Measurements from ENCODE around the gene NEGR1. TPM values are rescaled to one million over a fixed set of nuclear protein-coding genes. Genes with fewer than 3 reads are reported as not detected.

The NEGR1 gene
- total RNA-seq, 1 donor from 2014 or later, result 2.4 TPM

- Mint-ChIP-seq H3K4me3 (no peak overlapping the region), H3K9me3 (no peaks in the 10 kb centered on the region), H3K27me3 (ENCODE audit: low read depth) (no peaks in the 10 kb centered on the region), H3K36me3 (no peaks in the 10 kb centered on the region), H3K27ac (no peak overlapping the region), H3K4me1 (peaks cover 14% of the 10 kb centered on the region)
- DNase-seq (ENCODE audit: low spot score in 2 of 2, unreplicated experiment in 2 of 2), result no peak
- no peak for TF ChIP-seq CTCF (IDR thresholded peaks at IDR 0.05; ENCODE audit: unreplicated experiment)
These were observed 218.8 kb downstream of the NEGR1 start for GRCh38 chr1:72063364-72064044.

DNA sequence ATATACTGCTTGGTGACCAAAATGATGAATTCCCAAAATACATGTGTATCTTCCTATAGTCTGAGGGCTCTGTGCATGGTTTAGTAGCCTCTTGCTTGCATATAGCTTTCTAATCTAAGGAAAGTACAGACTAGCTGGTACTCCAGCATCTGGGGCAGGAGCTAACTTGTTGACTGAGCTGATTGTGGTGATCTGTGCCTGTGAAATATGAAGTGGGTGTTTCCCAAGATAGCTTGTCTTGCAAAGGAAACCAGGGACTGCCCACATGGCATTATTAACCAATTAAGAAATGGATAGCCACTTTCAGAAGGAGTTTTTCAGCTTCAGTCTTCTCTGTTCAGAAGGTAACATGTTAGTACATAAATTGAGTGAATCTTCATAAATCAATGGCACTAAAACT lies 219.8 kb downstream of the NEGR1 start:
- Mint-ChIP-seq H3K4me3 (no peak overlapping the region), H3K27me3 (ENCODE audit: low read depth) (no peaks in the 10 kb centered on the region), H3K9me3 (no peaks in the 10 kb centered on the region), H3K36me3 (no peaks in the 10 kb centered on the region), H3K27ac (no peak overlapping the region), H3K4me1 (peaks cover 14% of the 10 kb centered on the region)
- no peak for DNase-seq (ENCODE audit: low spot score in 2 of 2, unreplicated experiment in 2 of 2)
- no peak for TF ChIP-seq CTCF (IDR thresholded peaks at IDR 0.05; ENCODE audit: unreplicated experiment)

DNA sequence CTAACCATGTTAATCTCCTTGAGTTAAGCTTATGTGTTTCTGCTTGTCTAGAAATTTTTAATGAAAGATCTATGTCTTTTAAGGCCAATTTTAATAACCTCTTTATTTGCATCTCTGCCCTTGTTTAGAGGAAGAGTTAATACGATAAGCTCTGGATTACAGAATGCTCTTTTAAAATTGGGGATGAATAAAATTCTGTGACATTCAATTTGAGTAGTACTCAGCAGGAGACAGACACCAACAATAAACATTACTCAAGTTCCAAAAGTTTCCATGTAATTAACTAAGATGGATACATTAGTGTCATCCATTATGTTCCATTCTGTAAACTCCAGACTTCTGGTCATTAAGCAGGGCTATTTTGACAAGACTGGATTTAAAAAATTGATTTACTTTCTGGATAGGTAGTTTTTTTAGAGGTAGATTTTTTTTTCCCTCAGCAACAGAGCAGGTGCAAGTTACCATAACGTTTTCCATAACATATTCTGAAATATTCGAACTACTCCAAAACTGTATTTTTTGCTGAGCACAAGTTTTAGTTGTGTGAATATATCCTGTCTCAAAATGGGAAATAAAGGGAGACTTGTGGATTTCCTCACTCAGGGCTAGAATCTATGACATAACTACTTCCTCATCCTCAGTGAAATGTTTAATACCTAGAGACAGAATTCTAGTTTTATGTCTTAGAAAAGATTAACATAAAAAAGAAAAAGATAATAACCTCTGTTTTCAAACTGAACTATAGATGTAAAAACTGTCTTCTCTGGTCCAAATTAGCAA lies 221.7 kb downstream of the NEGR1 start:
- no peak overlapping the region for H3K4me3 Mint-ChIP-seq
- no peaks in the 10 kb centered on the region for H3K36me3 Mint-ChIP-seq
- no peak overlapping the region for H3K27ac Mint-ChIP-seq
- no peaks in the 10 kb centered on the region for H3K27me3 Mint-ChIP-seq (ENCODE audit: low read depth)
- H3K4me1 Mint-ChIP-seq, result peaks cover 14% of the 10 kb centered on the region
- TF ChIP-seq CTCF (IDR thresholded peaks at IDR 0.05; ENCODE audit: unreplicated experiment), result no peak
- no peaks in the 10 kb centered on the region for H3K9me3 Mint-ChIP-seq
- DNase-seq (ENCODE audit: low spot score in 2 of 2, unreplicated experiment in 2 of 2), result no peak

DNA sequence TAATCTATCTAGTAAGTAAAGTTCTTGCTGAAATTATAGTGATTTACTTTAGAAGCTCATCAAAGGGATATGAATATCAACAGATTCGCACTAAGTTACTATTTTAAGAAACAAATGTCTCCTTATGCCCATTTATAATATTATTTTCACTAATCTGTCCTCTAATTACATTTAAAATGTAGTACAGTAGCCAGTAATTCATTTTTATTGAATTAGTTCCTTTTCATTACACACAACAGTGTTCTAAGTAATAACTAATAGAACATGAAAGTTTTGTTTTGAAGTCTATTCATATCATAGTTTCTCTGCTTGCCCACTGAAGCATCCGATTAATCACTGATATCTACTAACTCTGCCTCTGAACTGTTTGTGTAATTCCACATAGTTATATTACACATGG lies 225.8 kb downstream of the NEGR1 start:
- no peaks in the 10 kb centered on the region for H3K27me3 Mint-ChIP-seq (ENCODE audit: low read depth)
- no peak overlapping the region for H3K4me3 Mint-ChIP-seq
- no peak overlapping the region for H3K27ac Mint-ChIP-seq
- DNase-seq (ENCODE audit: low spot score in 2 of 2, unreplicated experiment in 2 of 2), result no peak
- H3K36me3 Mint-ChIP-seq, result no peaks in the 10 kb centered on the region
- peaks cover 8% of the 10 kb centered on the region for H3K4me1 Mint-ChIP-seq
- TF ChIP-seq CTCF (IDR thresholded peaks at IDR 0.05; ENCODE audit: unreplicated experiment), result no peak
- no peaks in the 10 kb centered on the region for H3K9me3 Mint-ChIP-seq

DNA sequence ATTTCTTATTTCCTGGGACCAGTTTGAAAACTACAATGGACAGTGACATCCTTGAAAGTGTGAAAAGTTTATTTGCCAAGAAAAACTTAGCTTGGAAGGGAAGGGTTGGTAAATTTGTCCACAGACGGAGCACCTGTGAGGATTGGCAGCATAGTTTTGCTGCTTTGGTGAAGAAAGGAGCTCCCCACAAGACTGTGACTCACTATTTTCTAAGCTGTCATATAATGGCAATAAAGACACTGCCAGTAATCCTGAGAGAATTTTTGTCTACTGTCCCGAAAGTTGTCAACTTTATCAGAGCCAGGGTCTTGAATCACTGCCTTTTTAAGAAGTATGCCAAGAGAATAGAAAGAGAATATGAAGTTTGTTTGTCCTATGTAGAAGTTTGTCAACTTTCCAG lies 230.8 kb downstream of the NEGR1 start:
- Mint-ChIP-seq H3K4me3 (no peak overlapping the region), H3K9me3 (no peaks in the 10 kb centered on the region), H3K27ac (no peak overlapping the region), H3K36me3 (no peaks in the 10 kb centered on the region), H3K27me3 (ENCODE audit: low read depth) (no peaks in the 10 kb centered on the region), H3K4me1 (peaks cover 1% of the 10 kb centered on the region)
- no peak for TF ChIP-seq CTCF (IDR thresholded peaks at IDR 0.05; ENCODE audit: unreplicated experiment)
- DNase-seq (ENCODE audit: low spot score in 2 of 2, unreplicated experiment in 2 of 2), result no peak
